ENCODE data around the gene P3R3URF.

Gene P3R3URF

DNA sequence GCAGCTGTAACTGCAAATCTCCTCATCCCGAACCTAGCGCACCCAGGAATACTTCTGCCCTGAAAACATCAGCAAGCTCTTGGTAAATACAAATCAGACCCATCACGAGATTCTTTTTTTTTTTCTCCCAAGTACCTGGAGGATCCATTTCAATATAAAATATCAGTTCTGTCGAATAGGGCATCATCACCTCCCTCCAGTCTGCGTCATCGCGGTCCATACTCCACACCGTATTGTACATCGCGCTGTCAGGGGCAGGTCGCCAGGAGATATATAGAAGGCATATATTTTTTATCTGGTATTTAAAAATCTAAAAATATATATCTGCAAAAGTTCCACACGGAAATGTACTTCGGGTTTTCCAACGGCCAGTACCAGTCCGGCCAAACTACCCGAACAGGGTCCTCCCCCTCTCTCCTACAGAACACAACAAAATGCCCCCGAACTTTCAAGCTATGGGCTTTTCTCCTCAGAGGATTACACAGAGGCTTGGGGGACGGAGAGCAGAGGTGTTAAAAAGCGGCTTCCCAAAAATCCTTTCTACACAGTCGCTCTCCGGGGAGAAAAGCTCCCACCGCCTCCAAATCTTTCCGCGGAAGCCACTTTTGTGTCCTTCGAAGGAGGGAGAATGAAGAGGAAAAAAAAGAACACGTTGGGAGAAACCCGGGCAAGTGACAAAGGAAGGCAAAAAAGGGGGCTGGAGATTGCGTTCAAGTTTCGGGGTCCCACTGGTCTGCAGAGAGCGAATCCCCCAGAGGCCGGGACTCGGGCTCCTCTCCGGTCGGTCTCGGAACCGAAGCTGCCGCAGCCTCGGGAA lies 44.4 kb downstream of the P3R3URF start:
- DNase-seq: no peak

- DNase-seq: no peak
Observed at GRCh38 chr1:46131093-46131492, 45.2 kb downstream of the P3R3URF start.

DNA sequence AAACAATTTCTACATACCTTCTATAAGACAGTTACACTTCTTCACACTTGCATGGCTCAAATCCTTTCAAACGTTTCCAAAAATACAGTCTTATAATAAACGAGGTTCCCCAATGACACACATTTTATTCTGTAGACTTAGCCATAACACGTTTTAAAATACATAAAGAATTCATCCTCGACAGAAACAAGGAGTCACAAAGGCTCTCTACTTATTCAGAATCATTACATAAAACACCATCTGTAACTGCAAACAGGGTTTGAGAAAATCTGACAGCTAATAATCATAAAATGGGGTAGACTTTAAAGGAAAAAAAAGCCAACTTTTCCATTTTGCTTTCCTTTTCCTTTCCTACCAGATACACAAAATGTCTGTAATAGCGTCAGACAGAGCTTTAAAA lies 45.7 kb downstream of the P3R3URF start:
- DNase-seq: no peak

- no peak for DNase-seq
Observed at GRCh38 chr1:46130121-46130520, 46.2 kb downstream of the P3R3URF start.

DNA sequence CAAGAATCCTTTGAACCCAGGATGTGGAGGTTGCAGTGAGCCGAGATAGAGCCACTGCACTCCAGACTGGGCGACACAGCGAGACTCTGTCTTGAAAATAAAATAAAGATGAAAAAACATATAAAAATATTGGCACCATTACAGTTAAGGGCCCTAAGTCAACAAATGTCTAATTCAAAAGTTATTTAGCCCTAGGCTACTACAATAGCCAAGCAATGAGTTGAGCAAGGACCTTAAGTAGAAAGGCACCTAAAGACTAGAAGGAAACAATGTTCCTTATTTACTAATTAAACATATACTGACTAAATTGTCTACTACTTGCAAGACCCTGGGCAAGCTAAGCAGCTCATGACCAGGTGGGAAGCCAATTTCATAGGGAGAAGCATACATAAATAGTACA lies 47.9 kb downstream of the P3R3URF start:
- DNase-seq: no peak
